Ovary (tissue), 9 donors: ENCODE measurements around the gene GALNT12. TPM values are rescaled to one million over a fixed set of nuclear protein-coding genes. Genes with fewer than 3 reads are reported as not detected.
A peak's percentile ranks its signal among the peaks of the same experiment; 100 is the strongest.

Experiments
- DNase-seq, 5 donors: peaks; one replicate each; pipeline ENCODE4 v3.0.0-alpha.2; 2019 to 2020
- H3K27ac ChIP-seq, 2 donors: fragments of 200-600 bp; one replicate each; pipeline versions ENCODE4 v1.5.1 to v1.8.0; 2019 to 2022
- H3K27me3 ChIP-seq: fragments of 200-600 bp; one replicate; pipeline ENCODE4 v1.8.0; 2022
- H3K36me3 ChIP-seq: fragments of 200-600 bp; sonication (generic); one replicate; pipeline ENCODE4 v1.5.1; 2019
- H3K4me1 ChIP-seq: one replicate; pipeline ENCODE4 v1.8.1; 2013; ENCODE audit warnings: mild to moderate bottlenecking, moderate library complexity; ENCODE audit not compliant: insufficient read depth
- H3K4me3 ChIP-seq: fragments of 200-600 bp; sonication (generic); one replicate; pipeline ENCODE4 v1.5.1; 2017
- H3K9me3 ChIP-seq, 2 donors: fragments of 200-600 bp in 1 of 2; sonication (generic) in 1 of 2; one replicate each; pipeline versions ENCODE4 v1.5.1 to v1.8.1; 2013 to 2019; ENCODE audit warnings: mild to moderate bottlenecking in 1 of 2, moderate library complexity in 1 of 2
- EP300 ChIP-seq: sonication (generic); formaldehyde crosslinking; IDR thresholded peaks from one replicate; pipeline ENCODE4 v1.6.1; 2017; ENCODE audit warnings: antibody characterized with exemption
- POLR2A ChIP-seq: fragments of 450-650 bp; IDR thresholded peaks from one replicate; pipeline ENCODE4 v1.6.1; 2017; ENCODE audit warnings: antibody characterized with exemption, mild to moderate bottlenecking, moderate library complexity
- WGBS, 3 donors: extraction: QIAGEN DNeasy Blood & Tissue Kit in 1 of 3; methylation state at CpG; one replicate each; pipeline versions ENCODE4 v1.1.5 to v1.1.7; 2013 to 2017; 5-methylcytosine and 5-hydroxymethylcytosine counted together
- intact Hi-C, 4 donors: fragments of 100-400 bp; cut with DNase I; formaldehyde crosslinking; loops; one replicate each; pipeline versions ENCODE4 v1.11.0 to v1.15.1; 2022 to 2023
- polyA plus RNA-seq, 2 donors: library from polyadenylated mRNA; stranded (reverse); fragments of 200-250 nt in 1 of 2; fragments of 350-450 nt in 1 of 2; fragmentation: Illumina TruSeq in 1 of 2; extraction: RNeasy Lipid Tissue Mini Kit (QIAGEN cat#74804) in 1 of 2; gene quantifications; one replicate each; pipeline ENCODE4 v1.2.3, GENCODE V29; 2013 to 2014
- total RNA-seq, 7 donors: library from RNA; depleted of rRNA in 2 of 7; stranded (reverse); fragments of >200 nt in 2 of 7; fragmentation: NEBNext Ultra II Directional in 3 of 7; extraction: Animal tissue kit (Norgen Biotek cat#: 25700) in 3 of 7; gene quantifications; one replicate each; pipeline versions ENCODE4 v1.1.0 to v1.2.4, GENCODE V29; 2016 to 2023
- TF ChIP-seq, protein P1 (sequence below), 3 donors: fragments of 450-650 bp in 2 of 3; fragments of 200-600 bp in 1 of 3; IDR thresholded peaks; one replicate each; pipeline versions ENCODE4 v1.5.1 to v1.8.0; 2016 to 2022; ENCODE audit warnings: antibody characterized with exemption in 3 of 3, mild to moderate bottlenecking in 1 of 3
- donor health status: DM: no; HTN: no; CAD: no; lungs with moderate emphysema.
- donor health status: DM: no; HTN: no; CAD: no.
- donor health status: Bipolar disorder and iron deficiency.
- donor health status: DM: yes; HTN: yes; CAD: no.
- donor health status: DM: no; HTN: no; CAD: no.
- donor health status: DM: yes; HTN: yes; CAD: no.

Gene GALNT12
- total and polyA plus RNA-seq, 9 donors = 0.23 to 7.0 (median 1.4) TPM

DNA sequence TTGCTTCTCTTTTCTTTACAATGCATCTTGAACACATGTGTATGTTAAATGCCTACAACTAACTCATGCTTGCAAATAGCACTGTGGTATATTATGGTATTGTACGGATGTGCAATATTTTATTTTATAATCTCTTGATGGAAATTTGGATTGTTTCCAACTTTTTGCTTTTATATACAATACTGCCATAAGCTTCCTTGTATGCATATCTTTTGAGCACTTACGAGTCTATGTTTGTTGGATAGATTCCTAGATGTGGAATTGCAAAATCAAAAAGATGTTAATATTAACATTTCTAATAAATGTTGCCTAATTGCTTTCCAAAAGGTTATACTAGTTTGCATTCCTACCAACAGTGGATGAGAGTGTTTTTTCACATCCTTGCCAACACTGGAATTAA lies 3.4 kb upstream of the GALNT12 start:
- 3 to 13% (median 3%) methylated on average over 2 of the region's 2 CpGs for WGBS, 3 donors
- intact Hi-C loops = no loop called here
- no peak for DNase-seq
- TF ChIP-seq EP300 (no peak), POLR2A (no peak)
- TF ChIP-seq, protein P1, sequence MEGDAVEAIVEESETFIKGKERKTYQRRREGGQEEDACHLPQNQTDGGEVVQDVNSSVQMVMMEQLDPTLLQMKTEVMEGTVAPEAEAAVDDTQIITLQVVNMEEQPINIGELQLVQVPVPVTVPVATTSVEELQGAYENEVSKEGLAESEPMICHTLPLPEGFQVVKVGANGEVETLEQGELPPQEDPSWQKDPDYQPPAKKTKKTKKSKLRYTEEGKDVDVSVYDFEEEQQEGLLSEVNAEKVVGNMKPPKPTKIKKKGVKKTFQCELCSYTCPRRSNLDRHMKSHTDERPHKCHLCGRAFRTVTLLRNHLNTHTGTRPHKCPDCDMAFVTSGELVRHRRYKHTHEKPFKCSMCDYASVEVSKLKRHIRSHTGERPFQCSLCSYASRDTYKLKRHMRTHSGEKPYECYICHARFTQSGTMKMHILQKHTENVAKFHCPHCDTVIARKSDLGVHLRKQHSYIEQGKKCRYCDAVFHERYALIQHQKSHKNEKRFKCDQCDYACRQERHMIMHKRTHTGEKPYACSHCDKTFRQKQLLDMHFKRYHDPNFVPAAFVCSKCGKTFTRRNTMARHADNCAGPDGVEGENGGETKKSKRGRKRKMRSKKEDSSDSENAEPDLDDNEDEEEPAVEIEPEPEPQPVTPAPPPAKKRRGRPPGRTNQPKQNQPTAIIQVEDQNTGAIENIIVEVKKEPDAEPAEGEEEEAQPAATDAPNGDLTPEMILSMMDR (IDR thresholded peaks at IDR 0.05) = no peak
- no peak overlapping the region for H3K4me3 ChIP-seq
- H3K9me3 ChIP-seq = no peaks in the 10 kb centered on the region
- no peak overlapping the region for H3K27ac ChIP-seq
- H3K4me1 ChIP-seq = peaks cover 3% of the 10 kb centered on the region
- no peaks in the 10 kb centered on the region for H3K27me3 ChIP-seq
- H3K36me3 ChIP-seq = no peaks in the 10 kb centered on the region

DNA sequence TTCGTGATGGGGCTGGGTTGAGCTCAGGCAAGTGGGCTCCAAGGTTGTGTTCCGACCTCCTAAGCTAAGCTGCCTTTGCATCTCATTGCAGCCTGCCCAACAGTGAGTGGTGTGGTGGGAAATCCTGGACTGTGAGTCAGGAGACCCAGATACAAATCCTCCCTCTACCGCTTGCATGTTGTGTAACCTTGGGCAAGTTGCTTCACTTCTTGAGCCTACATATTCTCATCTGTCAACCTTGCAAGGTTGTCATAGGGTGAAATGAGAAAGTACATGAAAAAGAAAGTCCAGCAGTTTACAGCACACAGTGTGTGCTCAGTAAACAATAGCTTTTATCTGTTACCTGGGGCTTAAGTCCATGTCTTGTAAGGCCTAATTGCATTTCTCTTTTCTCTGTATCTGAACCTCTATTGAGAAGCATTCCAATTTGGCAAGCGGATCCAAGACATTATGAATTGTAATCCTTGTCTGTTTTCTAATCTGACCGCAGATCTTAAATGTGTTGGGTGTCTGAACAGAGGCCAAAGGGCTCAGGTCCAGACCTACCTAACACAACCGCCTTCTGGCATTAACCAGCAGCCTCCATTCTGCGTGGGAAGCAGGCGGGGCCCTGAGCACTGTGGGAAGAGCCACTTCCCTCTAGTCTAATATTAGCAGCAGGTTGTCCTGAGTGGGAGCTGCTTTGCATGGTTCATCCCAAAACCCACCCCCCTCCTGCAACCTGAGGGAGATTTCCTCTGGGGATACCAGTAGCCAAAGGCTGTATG lies 1.8 kb upstream of the GALNT12 start:
- no peak overlapping the region for H3K27ac ChIP-seq
- DNase-seq = no peak
- WGBS, 3 donors = 64 to 80% (median 69%) methylated on average over 8 of the region's 8 CpGs
- no peak overlapping the region for H3K4me3 ChIP-seq
- no peaks in the 10 kb centered on the region for H3K36me3 ChIP-seq
- peaks cover 3% of the 10 kb centered on the region for H3K4me1 ChIP-seq
- TF ChIP-seq EP300 = no peak
- no peak for TF ChIP-seq POLR2A
- TF ChIP-seq, protein P1 (IDR thresholded peaks at IDR 0.05) = no peak
- no peaks in the 10 kb centered on the region for H3K9me3 ChIP-seq
- intact Hi-C loops = no loop called here
- no peaks in the 10 kb centered on the region for H3K27me3 ChIP-seq

DNA sequence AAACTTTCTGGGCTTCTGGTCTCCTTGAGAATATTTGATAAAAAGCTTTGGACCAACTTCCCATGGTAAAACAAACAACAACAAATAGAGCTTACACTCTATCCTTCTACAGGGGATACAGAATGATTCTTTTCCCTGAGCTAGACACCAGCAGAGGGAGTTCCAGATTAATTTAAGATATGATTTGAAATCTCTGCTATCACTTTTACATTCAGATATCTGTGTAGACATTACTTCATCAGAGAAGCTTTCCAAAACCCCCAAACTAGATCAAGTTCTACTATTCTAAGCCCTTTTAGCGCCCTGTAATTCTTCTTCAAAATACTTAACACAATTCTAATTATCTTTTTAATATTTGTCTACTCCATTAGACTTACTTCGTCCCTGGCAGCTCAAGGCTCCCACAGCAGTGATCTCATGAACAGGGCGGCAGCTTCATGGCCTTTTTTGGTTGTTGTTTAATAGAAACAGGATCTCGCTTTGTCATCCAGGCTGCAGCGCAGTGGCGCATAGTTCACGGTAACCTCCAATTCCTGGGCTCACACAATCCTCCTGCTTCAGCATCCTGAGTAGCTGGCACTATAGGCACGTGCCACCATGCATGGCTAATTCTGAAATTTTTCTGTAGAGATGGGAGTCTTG lies 955 bp upstream of the GALNT12 start:
- DNase-seq = no peak
- no peak for TF ChIP-seq POLR2A
- TF ChIP-seq, protein P1 (IDR thresholded peaks at IDR 0.05) = no peak
- TF ChIP-seq EP300 = no peak
- Histone ChIP-seq H3K27me3 (no peaks in the 10 kb centered on the region), H3K27ac (no peak overlapping the region), H3K36me3 (no peaks in the 10 kb centered on the region), H3K9me3 (no peaks in the 10 kb centered on the region), H3K4me3 (no peak overlapping the region), H3K4me1 (peaks cover 3% of the 10 kb centered on the region)
- intact Hi-C loops = no loop called here
- 72 to 85% (median 78%) methylated on average over 8 of the region's 8 CpGs for WGBS, 3 donors

DNA sequence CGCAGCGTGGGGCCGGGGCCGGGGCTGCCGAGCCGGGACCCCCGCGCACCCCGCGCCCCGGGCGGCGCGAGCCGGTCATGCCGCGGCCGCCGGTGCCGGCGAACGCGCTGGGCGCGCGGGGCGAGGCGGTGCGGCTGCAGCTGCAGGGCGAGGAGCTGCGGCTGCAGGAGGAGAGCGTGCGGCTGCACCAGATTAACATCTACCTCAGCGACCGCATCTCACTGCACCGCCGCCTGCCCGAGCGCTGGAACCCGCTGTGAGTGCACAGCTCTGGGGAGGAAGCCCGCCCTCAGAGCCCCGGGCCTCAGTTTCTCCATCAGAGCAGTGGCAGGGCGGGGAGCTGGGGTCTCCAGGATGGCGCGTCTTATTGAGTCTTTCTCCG lies 335 bp downstream of the GALNT12 start:
- Histone ChIP-seq H3K4me1 (peaks cover 3% of the 10 kb centered on the region), H3K27me3 (no peaks in the 10 kb centered on the region), H3K9me3 (no peaks in the 10 kb centered on the region), H3K36me3 (no peaks in the 10 kb centered on the region), H3K27ac (no peak overlapping the region), H3K4me3 (peak overlapping the region; percentile 42)
- intact Hi-C loops = no loop called here
- 0 to 1% (median 1%) methylated on average over 18 to 46 of the region's 46 CpGs for WGBS, 3 donors
- no peak for DNase-seq
- TF ChIP-seq EP300 = no peak
- TF ChIP-seq, protein P1 (IDR thresholded peaks at IDR 0.05) = no peak
- no peak for TF ChIP-seq POLR2A
